Measurements from ENCODE around the gene JAKMIP1.
A peak's percentile ranks its signal among the peaks of the same experiment; 100 is the strongest.

Gene JAKMIP1

DNA sequence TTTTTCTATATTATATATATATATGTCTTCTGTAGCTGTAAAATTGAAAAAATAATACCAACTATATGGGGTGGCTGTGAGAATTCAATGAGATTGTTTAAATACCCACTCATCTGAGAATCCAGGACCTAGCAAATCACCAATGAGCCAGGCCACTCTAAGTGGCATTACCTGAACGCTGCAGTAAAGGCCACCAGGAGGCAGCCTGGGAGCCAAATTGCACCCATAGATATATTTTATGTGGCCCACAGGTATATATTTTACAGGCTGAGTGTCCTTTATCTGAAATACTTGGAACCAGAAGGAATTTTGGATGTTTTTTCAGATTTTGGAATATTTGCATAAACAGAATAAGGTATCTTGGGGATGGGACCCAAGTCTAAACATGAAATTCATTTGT, 124.0 kb downstream of the JAKMIP1 start:
- no peak overlapping the region for H3K4me3 ChIP-seq
- no peak for TF ChIP-seq Cebpa-rat (IDR thresholded peaks at IDR 0.05)
- H3K4me2 ChIP-seq: no peak overlapping the region
- peaks cover 0 to 16% (median 0%) of the 10 kb centered on the region in 11 experiments; a peak in 6 of 22 replicates for H3K36me3 ChIP-seq
- no peaks in the 10 kb centered on the region for H3K9me3 ChIP-seq (replicated peaks in 1 of 11)
- H3K27ac ChIP-seq: no peak overlapping the region
- H4K20me1 ChIP-seq: no peaks in the 10 kb centered on the region
- H3K4me1 ChIP-seq: peaks cover 0 to 3% (median 0%) of the 10 kb centered on the region in 10 experiments; a peak in 1 of 20 replicates
- H3K9ac ChIP-seq: no peak overlapping the region
- no peaks in the 10 kb centered on the region for H3K27me3 ChIP-seq

DNA sequence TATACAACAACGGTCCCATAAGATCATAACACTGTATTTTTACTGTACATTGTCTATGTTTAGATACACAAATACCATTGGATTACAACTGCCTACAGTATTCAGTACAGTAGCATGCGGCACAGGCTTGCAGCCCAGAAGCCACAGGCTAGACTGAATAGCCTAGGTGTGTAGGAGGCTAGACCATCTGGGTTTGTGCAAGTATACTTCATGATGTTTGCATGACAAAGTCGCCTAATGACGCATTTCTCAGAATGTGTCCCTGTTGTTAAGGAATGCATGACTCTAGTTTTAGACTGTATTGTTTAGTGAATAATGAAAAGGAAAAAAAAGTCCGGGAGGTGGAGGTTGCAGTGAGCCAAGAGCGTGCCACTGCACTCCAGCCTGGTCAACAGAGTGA, 125.6 kb downstream of the JAKMIP1 start:
- Histone ChIP-seq H3K4me1 (peaks cover 0 to 3% (median 0%) of the 10 kb centered on the region in 10 experiments; a peak in 1 of 20 replicates), H3K4me3 (no peak overlapping the region), H3K9me3 (replicated peaks in 1 of 11) (no peaks in the 10 kb centered on the region), H3K27ac (no peak overlapping the region), H3K9ac (no peak overlapping the region), H3K4me2 (no peak overlapping the region), H3K36me3 (peaks cover 0 to under 1% (median 0%) of the 10 kb centered on the region in 11 experiments; a peak in 2 of 22 replicates), H4K20me1 (no peaks in the 10 kb centered on the region), H3K27me3 (no peaks in the 10 kb centered on the region)
- TF ChIP-seq Cebpa-rat (IDR thresholded peaks at IDR 0.05): no peak

DNA sequence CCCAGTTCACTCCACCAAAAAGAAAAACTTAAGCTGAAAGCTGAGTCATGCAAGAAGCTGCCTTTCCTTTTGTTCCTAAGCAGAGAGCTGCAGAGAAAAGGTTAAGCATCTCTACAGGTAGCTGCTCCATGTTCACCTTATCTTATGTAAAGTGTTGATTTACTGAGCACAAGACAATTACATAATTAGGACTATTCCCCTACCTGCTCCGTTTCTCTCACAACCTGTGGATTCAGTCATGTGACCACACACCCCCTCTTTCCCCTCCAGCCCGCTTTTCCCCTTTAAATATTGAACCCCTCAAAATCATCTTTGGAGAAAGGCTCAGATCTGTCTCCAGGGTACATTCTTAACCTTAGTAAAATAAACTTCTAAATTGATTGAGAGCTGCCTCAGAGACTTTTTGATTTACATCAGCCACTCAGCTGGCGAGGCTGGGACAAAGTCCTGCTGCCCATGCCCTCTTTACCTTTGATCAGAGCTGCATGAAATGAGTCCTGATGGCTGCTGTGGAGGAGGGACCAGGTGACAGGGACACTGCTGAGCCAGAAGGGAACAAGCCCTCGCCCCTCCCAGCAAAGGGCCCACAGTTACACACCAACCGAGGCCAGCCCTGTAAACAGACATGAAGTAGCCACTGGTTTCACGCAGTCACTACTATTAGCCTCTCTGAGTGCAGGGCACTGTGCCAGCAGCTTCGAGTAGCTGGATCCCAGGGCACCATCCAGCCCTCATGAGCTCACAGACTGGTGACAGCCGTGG, 128.2 kb downstream of the JAKMIP1 start:
- Histone ChIP-seq H3K4me2 (no peak overlapping the region), H3K4me1 (peaks cover 0 to 10% (median 0%) of the 10 kb centered on the region in 10 experiments; a peak in 7 of 20 replicates), H3K36me3 (no peaks in the 10 kb centered on the region), H4K20me1 (no peaks in the 10 kb centered on the region), H3K9ac (no peak overlapping the region), H3K27me3 (no peaks in the 10 kb centered on the region), H3K4me3 (no peak overlapping the region), H3K9me3 (replicated peaks in 1 of 11) (no peaks in the 10 kb centered on the region), H3K27ac (no peak overlapping the region)
- no peak for TF ChIP-seq Cebpa-rat (IDR thresholded peaks at IDR 0.05)

DNA sequence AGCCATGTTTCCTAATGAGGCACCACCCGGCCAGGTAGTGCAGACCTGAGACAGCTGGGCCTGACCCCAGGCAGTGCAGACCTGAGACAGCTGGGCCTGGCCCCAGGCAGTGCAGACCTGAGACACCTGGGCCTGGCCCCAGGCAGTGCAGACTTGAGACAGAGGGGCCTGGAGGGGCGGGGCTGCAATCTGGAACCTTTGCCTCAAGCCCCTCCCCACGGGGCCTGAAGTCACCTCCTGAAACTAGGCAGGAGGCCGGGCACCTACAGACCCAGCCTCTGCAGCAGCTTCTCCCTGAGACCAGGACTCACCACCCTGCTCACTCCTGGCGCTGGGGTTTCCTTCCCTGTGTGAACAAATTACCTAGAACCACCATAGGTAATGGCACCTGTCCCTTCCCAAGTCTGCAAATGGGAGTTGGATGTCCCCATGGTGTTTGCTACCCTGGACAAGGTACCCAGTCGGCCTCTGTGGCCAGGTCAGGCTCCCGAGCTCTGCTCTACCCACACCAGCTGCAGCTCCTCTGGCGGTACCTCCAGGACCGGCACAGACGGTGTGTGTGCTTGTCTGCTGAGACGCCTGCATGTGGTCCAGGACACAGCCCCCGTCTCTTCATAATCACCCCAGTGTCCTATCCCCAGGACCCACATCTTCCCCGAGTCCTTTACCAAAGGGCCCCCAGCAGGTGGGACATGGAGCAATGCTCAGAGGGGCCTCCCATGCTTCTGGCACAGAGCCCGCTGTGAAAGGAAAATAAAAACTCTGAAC, 129.0 kb downstream of the JAKMIP1 start:
- Histone ChIP-seq H3K9me3 (replicated peaks in 1 of 11) (no peaks in the 10 kb centered on the region), H3K27ac (no peak overlapping the region), H3K4me2 (no peak overlapping the region), H3K4me1 (peaks cover 0 to 12% (median 1%) of the 10 kb centered on the region in 10 experiments; a peak in 9 of 20 replicates), H3K9ac (no peak overlapping the region), H3K4me3 (no peak overlapping the region), H3K27me3 (no peaks in the 10 kb centered on the region), H3K36me3 (no peaks in the 10 kb centered on the region), H4K20me1 (no peaks in the 10 kb centered on the region)
- TF ChIP-seq Cebpa-rat (IDR thresholded peaks at IDR 0.05): no peak

DNA sequence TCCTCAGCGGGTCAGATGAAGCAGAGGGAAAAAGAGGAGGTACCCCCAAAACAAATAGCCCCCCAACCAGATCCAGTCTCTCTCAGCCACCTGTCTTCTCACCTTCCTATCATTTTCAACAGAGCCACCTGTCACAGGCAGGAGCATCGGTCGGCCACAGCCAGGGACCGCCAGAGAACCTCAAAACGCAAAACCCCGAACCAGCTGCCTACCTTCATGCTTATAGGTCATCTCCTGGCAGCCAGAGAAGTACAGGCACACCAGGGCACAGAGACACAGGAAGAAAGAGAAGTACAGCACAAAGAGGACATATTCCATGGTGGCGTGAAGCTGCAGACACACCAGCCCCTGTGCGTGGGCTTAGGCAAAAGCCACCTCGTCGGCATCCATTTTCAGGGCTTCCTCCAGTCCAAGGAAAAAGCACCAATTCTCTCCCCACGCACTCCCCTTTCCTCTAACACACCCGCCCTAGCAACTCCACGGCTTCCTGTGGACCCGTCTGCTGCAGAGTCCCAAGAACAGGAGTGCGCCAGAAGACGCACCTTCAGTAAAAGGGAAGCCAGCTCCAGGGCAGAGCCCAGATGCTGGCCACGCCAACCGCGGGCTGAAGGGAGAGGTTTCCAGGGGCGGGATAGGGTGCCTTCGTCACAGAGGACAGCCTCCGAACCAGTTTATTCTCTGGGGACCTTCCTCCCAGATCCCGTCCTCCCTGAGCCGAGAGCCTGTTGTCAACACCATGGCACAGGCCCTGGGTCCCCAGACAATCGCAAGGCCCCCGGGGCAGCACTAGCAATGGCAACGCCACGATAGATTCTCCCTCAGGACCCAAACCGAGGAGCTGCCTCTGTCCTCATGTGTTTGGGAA, 130.3 kb downstream of the JAKMIP1 start:
- no peak overlapping the region for H3K4me3 ChIP-seq
- peaks cover 0 to 25% (median 13%) of the 10 kb centered on the region in 10 experiments; a peak in 16 of 20 replicates for H3K4me1 ChIP-seq
- H3K27me3 ChIP-seq: no peaks in the 10 kb centered on the region
- peak overlapping the region in 1 of 11 experiments; percentile 11; a peak in 1 of 22 replicates for H3K4me2 ChIP-seq
- no peaks in the 10 kb centered on the region for H3K9me3 ChIP-seq (replicated peaks in 1 of 11)
- no peak for TF ChIP-seq Cebpa-rat (IDR thresholded peaks at IDR 0.05)
- H4K20me1 ChIP-seq: no peaks in the 10 kb centered on the region
- H3K27ac ChIP-seq: no peak overlapping the region
- no peaks in the 10 kb centered on the region for H3K36me3 ChIP-seq
- no peak overlapping the region for H3K9ac ChIP-seq

DNA sequence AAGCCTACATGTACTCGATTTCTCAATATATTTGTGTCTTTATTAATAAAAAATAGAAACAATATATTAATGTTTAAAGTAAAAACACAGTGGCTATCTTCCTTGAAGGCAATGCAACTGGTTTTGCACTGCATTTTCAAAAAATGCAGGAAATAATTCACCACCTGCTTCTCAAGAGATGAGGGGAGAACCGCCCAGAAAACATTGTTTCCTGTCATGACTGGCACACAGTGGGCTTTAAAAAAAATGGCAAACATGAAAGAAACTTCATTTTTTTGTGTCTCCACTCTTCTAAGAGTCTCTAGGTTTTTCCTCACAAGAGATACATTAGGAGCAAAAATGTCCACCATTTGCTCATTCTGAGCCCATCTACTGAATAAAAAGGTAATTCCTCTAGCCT, 131.4 kb downstream of the JAKMIP1 start:
- H3K4me2 ChIP-seq: peak overlapping the region in 4 of 11 experiments; percentile 10 to 36 (median 22); a peak in 5 of 22 replicates
- H3K27ac ChIP-seq: no peak overlapping the region
- H3K9me3 ChIP-seq (replicated peaks in 1 of 11): no peaks in the 10 kb centered on the region
- no peaks in the 10 kb centered on the region for H4K20me1 ChIP-seq
- no peak for TF ChIP-seq Cebpa-rat (IDR thresholded peaks at IDR 0.05)
- H3K36me3 ChIP-seq: no peaks in the 10 kb centered on the region
- H3K4me3 ChIP-seq: no peak overlapping the region
- H3K27me3 ChIP-seq: no peaks in the 10 kb centered on the region
- peaks cover 0 to 29% (median 20%) of the 10 kb centered on the region in 10 experiments; a peak in 16 of 20 replicates for H3K4me1 ChIP-seq
- H3K9ac ChIP-seq: no peak overlapping the region

DNA sequence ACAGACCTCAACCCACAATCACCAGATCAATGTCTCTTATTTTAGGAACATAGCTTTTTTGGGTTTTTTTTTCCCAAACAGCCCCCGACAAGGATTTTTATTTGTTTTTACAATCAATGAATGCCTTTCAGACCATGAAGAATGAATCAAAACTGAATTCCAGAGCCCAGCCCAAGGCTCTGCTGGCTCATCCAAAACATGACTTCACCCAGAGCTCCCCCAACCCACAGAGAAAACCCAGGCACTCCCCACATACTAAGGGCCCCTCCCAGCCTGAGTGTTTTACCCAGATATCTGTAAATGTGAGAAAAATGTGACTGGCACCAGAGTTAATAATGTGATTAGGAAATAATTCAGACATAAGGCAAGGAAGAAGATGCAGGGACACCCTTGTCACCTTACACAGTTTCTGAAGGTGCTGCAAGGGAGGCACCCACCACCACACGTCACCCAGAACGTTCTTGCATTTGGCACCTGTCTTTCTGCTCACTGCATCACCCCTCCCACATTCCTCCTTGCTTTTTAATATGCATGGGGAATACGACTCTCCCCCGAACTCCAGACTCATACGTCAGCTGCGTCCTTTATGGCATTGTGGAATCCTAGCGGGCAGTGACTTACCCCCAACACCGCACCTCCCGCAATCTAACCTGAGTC, 134.3 kb downstream of the JAKMIP1 start:
- H3K4me2 ChIP-seq: peak overlapping the region in 7 of 11 experiments; percentile 4 to 58 (median 40); a peak in 11 of 22 replicates
- H3K27me3 ChIP-seq: no peaks in the 10 kb centered on the region
- no peak overlapping the region for H3K9ac ChIP-seq
- peaks cover 0 to 29% (median 23%) of the 10 kb centered on the region in 10 experiments; a peak in 16 of 20 replicates for H3K4me1 ChIP-seq
- H3K4me3 ChIP-seq: no peak overlapping the region
- H3K27ac ChIP-seq: no peak overlapping the region
- H4K20me1 ChIP-seq: no peaks in the 10 kb centered on the region
- no peak for TF ChIP-seq Cebpa-rat (IDR thresholded peaks at IDR 0.05)
- peaks cover 0 to 22% (median 9%) of the 10 kb centered on the region in 11 experiments; a peak in 10 of 22 replicates for H3K36me3 ChIP-seq
- H3K9me3 ChIP-seq (replicated peaks in 1 of 11): peaks cover 2 to 14% (median 8%) of the 10 kb centered on the region in 11 experiments

DNA sequence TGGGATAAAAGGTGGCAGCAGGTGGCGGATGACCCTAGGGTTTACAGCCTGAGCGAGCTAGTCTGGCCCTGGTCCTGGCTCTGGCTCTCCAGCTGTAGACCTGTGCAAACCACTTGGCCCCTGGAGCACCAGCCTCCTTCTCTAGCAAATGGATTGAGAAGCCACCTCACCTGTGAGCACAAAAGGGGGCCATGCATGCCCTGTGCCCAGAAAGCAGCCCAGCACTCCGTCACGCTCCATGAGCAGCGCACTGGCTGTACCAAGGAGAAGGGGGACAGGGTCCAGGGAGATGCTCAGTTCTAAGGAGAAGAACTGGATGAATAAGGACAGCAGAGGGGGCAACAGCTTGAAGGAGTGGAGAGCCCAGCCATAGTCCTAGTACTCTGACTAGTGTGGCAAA, 135.2 kb downstream of the JAKMIP1 start:
- H3K4me3 ChIP-seq: no peak overlapping the region
- H3K9me3 ChIP-seq (replicated peaks in 1 of 11): peaks cover 11 to 23% (median 17%) of the 10 kb centered on the region in 11 experiments
- TF ChIP-seq Cebpa-rat (IDR thresholded peaks at IDR 0.05): no peak
- peak overlapping the region in 6 of 11 experiments; percentile 14 to 61 (median 46); a peak in 8 of 22 replicates for H3K4me2 ChIP-seq
- peaks cover 3 to 31% (median 18%) of the 10 kb centered on the region in 11 experiments; a peak in 20 of 22 replicates for H3K36me3 ChIP-seq
- no peak overlapping the region for H3K9ac ChIP-seq
- peaks cover 0 to 29% (median 23%) of the 10 kb centered on the region in 10 experiments; a peak in 16 of 20 replicates for H3K4me1 ChIP-seq
- no peaks in the 10 kb centered on the region for H4K20me1 ChIP-seq
- H3K27ac ChIP-seq: no peak overlapping the region
- no peaks in the 10 kb centered on the region for H3K27me3 ChIP-seq
